HG03439 (cell line): ENCODE data around the gene ABCF2.

ENCODE experiments used
- ATAC-seq: cut with Tn5 transposase; IDR thresholded peaks from one replicate; pipeline ENCODE4 v1.9.1; 2021; ENCODE audit warnings: mild to moderate bottlenecking, moderate library complexity; ENCODE audit not compliant: unreplicated experiment

The ABCF2 gene

GRCh38 chr7:151226560-151226874 lies 488 bp downstream of the ABCF2 start:
- peak; percentile 14 for ATAC-seq

- no peak for ATAC-seq
Observed at GRCh38 chr7:151225948-151226510, 976 bp downstream of the ABCF2 start.

DNA sequence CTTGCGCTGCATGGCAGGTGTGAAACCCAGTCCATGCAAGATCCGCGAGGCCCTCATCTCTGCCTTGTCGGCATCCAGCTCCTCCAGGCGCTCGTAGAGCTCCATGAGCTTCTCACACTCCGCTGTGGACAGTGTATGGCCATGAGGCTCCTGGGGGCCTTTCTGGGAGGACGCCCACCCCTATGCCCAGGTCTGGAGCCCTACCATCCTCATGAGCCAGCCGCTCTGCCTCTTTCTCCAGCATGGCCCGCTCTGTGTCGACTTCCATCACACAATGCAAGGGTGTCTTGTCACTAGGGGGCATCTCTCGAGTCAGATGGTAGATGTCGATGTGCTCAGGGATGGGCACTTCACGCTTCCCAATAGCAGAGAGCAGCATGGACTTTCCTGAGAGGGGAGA lies 3.3 kb downstream of the ABCF2 start:
- ATAC-seq: no peak

GRCh38 chr7:151218170-151218569 lies 8.8 kb downstream of the ABCF2 start:
- no peak for ATAC-seq

DNA sequence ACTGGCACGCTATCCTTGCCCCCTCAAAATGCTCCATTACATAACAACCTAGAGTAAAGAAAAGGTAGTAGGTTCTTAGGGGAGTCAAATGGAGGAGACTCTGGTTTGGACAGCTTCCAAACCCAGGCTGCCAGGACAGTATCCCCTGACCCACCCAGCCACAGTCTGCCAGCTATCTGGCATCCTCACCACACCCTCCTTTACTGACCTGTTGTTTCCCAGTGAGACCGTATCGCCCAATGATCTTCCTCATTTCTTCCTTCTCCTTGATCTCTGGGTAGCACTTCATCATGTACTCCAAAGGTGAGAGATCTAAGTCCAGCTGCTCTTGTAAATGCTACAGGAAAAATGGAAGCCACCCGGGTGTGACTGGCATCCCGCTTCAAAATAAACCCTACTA lies 11.6 kb downstream of the ABCF2 start:
- ATAC-seq: no peak

DNA sequence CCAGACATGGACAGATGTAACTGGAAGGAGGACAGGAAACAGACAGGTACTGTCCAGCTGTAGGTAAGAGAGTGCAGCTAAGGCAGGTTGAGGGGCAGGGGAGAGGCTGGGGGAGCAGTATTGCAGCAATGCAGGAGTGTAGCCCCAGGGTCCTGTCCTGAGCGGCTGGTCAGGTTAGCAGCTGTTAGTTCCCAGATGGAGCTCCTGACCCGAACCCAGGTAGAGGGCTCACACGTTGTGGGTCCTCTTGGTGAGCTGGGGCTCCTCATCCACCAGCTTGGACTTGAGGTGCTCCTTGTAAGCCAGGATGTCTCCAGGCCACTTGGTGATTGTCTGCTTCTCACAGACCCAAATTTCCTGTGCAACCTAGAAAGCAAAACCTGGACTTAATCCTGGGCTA lies 13.2 kb downstream of the ABCF2 start:
- ATAC-seq: no peak

DNA sequence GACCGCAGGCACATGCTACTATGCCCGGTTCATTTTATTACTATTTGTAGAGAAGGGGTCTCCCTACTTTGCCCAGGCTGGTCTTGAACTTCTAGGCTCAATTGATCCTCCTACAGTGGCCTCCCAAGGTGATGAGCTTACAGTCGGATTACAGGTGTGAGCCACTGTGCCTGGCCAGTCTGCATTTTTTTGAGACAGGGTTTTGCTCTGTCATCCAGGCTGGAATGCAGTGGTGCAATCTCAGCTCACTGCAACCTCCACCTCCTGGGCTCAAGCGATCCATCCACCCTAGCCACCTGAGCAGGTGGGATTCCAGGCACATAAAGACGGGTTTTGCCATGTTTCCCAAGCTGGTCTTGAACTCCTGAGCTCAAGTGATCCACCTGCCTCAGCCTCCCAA lies 14.4 kb downstream of the ABCF2 start:
- ATAC-seq: no peak

GRCh38 chr7:151211155-151211772 lies 15.7 kb downstream of the ABCF2 start:
- ATAC-seq: no peak

GRCh38 chr7:151210087-151210854 lies 16.7 kb downstream of the ABCF2 start, which contains the start of gene H2BK1:
H2BK1 (minus strand) TSS chr7:151210488; CDS start chr7:151210318, 170 bp downstream.
- no peak for ATAC-seq

DNA sequence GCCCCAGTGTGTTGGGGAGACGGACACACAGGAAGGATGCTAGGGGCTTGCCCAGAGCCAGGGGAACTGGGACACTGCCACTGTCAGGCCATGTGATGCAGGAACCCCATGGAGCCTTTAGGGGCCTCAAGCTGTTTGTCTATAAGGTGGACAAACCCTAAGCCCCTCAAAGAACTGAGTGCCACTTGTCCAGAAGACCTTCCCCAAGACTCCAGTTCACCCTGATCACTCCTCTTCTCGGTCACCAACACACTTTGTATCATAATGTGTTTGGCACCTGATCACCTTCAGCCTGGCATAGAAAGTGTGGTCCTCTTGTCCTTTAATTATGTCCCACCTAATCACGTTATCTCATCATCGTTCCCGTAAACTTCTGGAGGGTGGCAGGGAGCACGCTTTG lies 17.4 kb downstream of the ABCF2 start:
- ATAC-seq: no peak

DNA sequence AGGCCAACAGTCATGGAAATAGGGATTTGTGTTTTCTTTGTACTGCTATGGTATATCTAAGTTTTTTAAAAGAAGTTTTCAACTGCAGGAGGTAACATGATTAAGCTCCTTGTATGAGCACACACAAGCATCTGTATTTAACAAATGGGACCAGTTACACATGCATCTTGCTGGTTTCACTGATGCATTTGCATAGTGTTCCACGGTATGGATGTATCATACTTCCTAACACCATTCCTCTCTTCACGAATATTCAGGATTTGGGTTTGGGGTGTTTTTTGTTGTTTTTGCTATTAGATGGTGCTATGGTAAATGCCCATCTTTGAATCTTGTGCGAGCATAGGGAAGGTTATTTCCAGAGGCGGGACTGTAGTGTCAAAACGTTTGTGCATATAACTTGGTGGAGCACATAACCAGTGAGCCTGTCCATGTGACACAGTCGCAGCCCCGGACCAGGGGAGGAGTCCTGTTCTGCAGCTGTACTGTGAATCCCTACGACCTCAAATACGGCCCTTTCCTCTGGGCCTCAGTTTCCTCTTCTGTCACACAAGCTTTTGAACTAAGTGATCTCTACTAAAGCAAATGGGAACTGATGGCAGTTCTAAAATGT lies 18.6 kb downstream of the ABCF2 start:
- ATAC-seq: no peak

DNA sequence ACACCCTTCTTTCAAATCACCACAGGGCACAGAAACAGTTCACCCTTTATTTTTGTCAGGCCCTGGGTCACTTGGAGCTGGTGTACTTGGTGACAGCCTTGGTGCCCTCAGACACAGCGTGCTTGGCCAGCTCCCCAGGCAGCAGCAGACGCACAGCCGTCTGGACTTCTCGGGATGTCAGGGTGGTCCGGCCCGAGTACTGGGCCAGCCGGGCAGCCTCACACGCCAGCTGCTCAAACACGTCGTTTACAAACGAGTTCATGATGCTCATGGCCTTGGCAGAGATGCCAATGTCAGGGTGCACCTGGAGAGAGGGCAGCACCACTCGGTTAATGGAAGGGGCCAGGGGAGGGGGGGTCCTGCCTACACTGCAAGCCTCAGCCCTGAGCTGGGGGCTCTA lies 19.2 kb downstream of the ABCF2 start:
- no peak for ATAC-seq

GRCh38 chr7:151207315-151207714 lies 19.7 kb downstream of the ABCF2 start:
- ATAC-seq: no peak

- ATAC-seq: no peak
Observed at GRCh38 chr7:151206914-151207313, 20.1 kb downstream of the ABCF2 start.

DNA sequence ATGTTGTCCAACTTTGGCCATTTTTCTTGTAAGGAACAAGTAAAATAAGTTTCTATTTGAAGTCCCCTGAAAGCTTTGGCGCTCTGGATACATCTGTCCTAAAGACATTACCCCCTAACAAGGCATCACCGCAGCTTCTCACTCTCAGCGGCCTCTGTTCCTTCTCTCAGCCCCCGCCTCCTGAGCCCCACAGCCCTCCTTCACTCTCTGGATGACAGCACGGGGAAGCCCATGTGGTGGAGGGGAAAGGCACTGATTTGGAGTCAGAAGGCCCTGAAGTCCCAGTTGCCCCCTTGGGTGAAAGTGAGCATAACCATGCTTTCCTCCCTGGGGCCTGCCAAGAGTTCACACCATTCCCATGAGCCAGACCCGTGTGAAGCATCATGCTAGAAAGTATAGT lies 21.3 kb downstream of the ABCF2 start:
- no peak for ATAC-seq

DNA sequence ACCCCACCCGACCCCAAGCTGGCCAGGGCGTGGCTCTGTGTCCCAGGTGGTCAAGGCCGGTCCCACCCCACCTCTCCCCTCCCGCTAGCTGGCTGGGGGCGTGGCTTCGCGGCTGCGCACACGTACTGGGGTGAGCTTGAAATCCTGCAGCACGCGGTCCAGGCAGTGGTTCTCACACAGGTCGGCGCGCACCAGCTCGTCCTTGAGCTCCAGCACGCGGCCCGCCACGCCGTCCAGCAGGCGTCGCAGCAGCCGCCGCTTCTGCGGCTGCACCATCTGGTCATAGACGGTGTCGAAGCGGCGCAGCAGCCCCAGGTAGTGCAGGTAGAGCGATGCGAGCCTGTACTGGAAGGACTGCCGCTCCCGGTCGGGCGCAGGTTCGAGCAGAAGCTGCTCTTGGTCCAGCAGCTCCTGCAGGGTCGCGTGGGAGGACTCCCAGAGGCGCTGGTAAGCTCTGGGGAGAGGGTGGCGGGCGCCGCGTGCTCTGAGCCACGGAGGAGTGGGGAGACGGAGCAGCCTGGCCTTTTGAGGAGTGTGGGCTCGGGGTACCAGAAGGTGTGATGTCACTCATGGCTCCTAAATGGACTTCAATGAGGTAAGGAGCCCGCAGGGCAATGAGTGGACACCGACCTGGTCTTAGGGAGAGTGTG lies 22.5 kb downstream of the ABCF2 start:
- no peak for ATAC-seq

DNA sequence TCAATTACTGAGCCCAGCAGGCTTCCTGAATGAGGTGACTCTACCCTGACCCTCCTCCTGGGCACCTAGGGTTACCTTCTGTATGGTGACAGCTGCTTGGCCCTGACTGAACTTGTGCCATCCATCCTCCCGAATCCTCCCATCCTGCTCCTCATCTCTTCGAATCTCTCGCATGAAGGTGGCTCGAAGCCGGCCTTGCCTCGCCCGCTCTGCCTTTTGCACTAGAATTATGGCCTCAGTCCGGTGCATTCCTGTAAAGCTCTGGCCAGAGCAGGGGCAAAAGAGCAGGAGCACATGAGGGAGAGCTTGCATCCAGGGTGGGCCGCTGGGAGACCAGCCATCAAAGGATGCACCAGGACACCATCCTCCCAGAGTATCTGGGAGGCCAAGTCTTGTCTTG lies 24.2 kb downstream of the ABCF2 start:
- no peak for ATAC-seq

GRCh38 chr7:151201751-151202150 lies 25.3 kb downstream of the ABCF2 start:
- no peak for ATAC-seq

DNA sequence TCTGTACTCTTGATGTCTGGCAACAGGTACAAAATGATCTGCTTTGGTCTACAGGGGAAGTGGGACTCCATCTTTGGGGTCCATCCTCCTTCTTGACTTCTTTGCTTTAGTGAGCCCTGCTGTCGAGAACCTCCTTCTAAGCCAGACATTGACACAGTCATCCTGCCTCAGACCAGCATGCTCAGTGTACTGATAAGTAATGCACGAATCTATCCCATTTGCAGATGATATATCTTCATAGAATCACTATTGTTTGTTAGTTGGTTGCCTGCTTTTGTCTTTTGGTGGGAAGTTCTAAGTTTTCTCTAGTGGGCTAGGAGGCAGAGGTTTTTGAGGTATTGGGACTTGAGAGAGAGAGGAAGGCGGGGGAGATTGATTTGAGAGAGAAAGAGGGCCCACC lies 25.7 kb downstream of the ABCF2 start:
- no peak for ATAC-seq

- no peak for ATAC-seq
Observed at GRCh38 chr7:151198945-151199848, 27.8 kb downstream of the ABCF2 start.

GRCh38 chr7:151197932-151198331 lies 29.1 kb downstream of the ABCF2 start:
- ATAC-seq: no peak
